ENCODE results near the gene SIRPG. TPM values are rescaled to one million over a fixed set of nuclear protein-coding genes. Genes with fewer than 3 reads are reported as not detected.

The SIRPG gene
- total RNA-seq, 2 donors from 2014 or later, result not detected

DNA sequence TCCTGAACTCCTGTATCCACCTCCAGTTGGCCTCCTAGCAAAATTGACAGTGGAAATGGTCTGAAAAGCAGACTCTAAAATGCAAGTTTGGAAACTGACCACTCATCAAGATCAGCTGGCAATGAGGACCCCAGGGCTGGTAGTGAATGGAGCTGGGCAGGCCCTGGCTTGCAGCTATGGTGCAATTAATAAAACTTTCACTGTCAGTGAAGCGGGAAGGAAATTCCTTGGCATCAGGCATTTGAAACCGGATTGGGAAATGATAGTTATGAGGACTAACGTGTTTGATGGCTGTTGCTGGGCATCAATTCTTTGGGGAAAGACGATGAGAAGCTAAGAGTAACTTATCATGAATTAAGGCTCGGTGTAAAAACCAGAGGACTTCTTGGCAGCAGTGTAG is 56.8 kb downstream of the SIRPG start:
- no peak for DNase-seq

DNA sequence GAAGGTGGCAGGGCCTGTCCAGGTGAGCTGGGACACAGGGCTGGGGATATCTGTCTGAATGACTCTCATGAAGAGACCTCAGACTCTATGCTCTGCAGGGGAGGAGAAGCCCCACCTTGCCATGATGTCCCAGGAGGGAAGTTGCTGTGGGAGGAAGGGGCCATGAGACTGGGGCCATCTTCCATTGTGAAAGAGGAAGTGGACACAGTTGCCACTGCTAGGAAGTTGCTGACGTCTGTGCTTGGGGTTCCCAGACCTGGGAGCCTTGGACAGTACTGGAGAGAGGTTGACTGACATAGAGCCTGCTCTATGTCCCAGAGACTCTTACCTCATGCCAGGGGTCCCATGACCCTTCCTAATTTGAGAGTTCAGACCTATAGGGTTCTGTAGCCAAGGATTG is 62.2 kb downstream of the SIRPG start:
- Histone ChIP-seq H3K4me1 (ENCODE audit: control insufficient read depth, insufficient read depth, low read length) (no peaks in the 10 kb centered on the region), H3K27me3 (ENCODE audit: control insufficient read depth, insufficient read depth, low read length, poor library complexity, severe bottlenecking) (no peaks in the 10 kb centered on the region), H3K9ac (ENCODE audit: extremely low read depth, low read length, poor library complexity, severe bottlenecking) (no peak overlapping the region), H3K27ac (ENCODE audit: low read depth, low read length) (no peak overlapping the region), H3K4me3 (ENCODE audit: low read length) (no peak overlapping the region), H3K36me3 (ENCODE audit: control insufficient read depth, insufficient read depth, low read length) (no peaks in the 10 kb centered on the region), H3K9me3 (ENCODE audit: control insufficient read depth, low read length) (no peaks in the 10 kb centered on the region)
- no peak for DNase-seq
- TF ChIP-seq, protein P1, sequence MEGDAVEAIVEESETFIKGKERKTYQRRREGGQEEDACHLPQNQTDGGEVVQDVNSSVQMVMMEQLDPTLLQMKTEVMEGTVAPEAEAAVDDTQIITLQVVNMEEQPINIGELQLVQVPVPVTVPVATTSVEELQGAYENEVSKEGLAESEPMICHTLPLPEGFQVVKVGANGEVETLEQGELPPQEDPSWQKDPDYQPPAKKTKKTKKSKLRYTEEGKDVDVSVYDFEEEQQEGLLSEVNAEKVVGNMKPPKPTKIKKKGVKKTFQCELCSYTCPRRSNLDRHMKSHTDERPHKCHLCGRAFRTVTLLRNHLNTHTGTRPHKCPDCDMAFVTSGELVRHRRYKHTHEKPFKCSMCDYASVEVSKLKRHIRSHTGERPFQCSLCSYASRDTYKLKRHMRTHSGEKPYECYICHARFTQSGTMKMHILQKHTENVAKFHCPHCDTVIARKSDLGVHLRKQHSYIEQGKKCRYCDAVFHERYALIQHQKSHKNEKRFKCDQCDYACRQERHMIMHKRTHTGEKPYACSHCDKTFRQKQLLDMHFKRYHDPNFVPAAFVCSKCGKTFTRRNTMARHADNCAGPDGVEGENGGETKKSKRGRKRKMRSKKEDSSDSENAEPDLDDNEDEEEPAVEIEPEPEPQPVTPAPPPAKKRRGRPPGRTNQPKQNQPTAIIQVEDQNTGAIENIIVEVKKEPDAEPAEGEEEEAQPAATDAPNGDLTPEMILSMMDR (conservative IDR thresholded peaks at IDR 0.05), result no peak
- no peaks in the 10 kb centered on the region for H3K4me1 Mint-ChIP-seq
- WGBS, 2 experiments (ENCODE audit: insufficient coverage in 1 of 2, insufficient read length in 1 of 2), result no CpG with 5 or more reads among the region's 1 CpG
- H3K27ac Mint-ChIP-seq, result no peak overlapping the region
- no peaks in the 10 kb centered on the region for H3K36me3 Mint-ChIP-seq (ENCODE audit: low read depth)
- no peak overlapping the region for H3K4me3 Mint-ChIP-seq
- no peaks in the 10 kb centered on the region for H3K9me3 Mint-ChIP-seq
- no peaks in the 10 kb centered on the region for H3K27me3 Mint-ChIP-seq (ENCODE audit: insufficient read depth)

More for the DNA sequence above, 56.8 kb downstream of the SIRPG start:
- no peak overlapping the region for H3K27ac ChIP-seq (ENCODE audit: low read depth, low read length)
- no peaks in the 10 kb centered on the region for H3K4me1 ChIP-seq (ENCODE audit: control insufficient read depth, insufficient read depth, low read length)
- Mint-ChIP-seq H3K27me3 (ENCODE audit: insufficient read depth) (no peaks in the 10 kb centered on the region), H3K27ac (no peak overlapping the region), H3K4me1 (no peaks in the 10 kb centered on the region), H3K4me3 (no peak overlapping the region), H3K36me3 (ENCODE audit: low read depth) (no peaks in the 10 kb centered on the region), H3K9me3 (no peaks in the 10 kb centered on the region)
- no CpG with 5 or more reads among the region's 5 CpGs for WGBS, 2 experiments (ENCODE audit: insufficient coverage in 1 of 2, insufficient read length in 1 of 2)
- no peaks in the 10 kb centered on the region for H3K27me3 ChIP-seq (ENCODE audit: control insufficient read depth, insufficient read depth, low read length, poor library complexity, severe bottlenecking)
- no peak overlapping the region for H3K9ac ChIP-seq (ENCODE audit: extremely low read depth, low read length, poor library complexity, severe bottlenecking)
- H3K36me3 ChIP-seq (ENCODE audit: control insufficient read depth, insufficient read depth, low read length), result no peaks in the 10 kb centered on the region
- TF ChIP-seq, protein P1 (conservative IDR thresholded peaks at IDR 0.05), result no peak
- H3K9me3 ChIP-seq (ENCODE audit: control insufficient read depth, low read length), result no peaks in the 10 kb centered on the region
- no peak overlapping the region for H3K4me3 ChIP-seq (ENCODE audit: low read length)

DNA sequence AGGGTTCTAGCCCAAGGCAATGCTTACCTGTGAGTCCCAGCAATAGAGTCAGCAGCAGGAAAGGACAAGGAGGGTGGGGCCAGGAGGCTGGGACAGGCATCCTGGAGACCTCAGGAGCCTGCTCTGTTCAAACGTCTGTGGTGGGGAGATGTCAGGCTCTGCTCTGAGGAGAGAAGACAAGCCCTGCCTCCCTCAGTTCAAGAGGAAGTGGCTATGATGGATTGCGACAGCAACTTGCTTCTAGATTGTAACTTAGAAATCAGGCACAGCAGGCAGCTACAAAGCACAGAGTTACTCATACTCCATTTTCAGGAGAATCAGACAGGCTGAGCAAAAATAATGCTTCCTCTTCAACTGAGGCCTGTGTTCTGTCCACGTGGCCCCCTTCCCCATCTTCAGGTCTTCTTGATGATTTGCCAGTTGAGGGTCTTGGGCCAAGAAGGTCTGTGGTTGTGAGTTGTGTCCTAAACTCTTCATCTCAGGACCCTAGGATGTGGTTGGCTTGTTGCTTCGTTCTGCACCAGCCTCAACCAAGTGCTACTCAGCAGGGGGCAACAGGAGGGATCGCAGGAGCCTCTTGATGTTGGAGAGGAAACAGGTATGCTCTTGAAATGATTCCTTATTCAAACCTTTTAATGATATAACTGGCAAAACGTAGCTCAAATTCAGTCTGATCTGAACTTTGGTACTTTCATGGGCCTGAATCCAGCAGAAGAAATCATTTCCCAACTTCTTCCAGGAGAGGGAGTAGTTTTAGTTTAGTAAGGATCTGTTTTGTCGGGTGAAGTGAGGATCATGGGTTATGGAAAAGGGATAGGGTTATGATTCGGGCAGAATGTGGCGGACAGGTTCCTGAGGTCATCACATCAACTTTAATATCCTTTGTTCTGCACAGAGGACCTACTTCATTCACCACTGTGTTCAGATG is 68.8 kb downstream of the SIRPG start:
- Histone ChIP-seq H3K27me3 (ENCODE audit: control insufficient read depth, insufficient read depth, low read length, poor library complexity, severe bottlenecking) (no peaks in the 10 kb centered on the region), H3K27ac (ENCODE audit: low read depth, low read length) (no peak overlapping the region), H3K36me3 (ENCODE audit: control insufficient read depth, insufficient read depth, low read length) (no peaks in the 10 kb centered on the region), H3K4me3 (ENCODE audit: low read length) (no peak overlapping the region), H3K4me1 (ENCODE audit: control insufficient read depth, insufficient read depth, low read length) (no peaks in the 10 kb centered on the region), H3K9me3 (ENCODE audit: control insufficient read depth, low read length) (no peaks in the 10 kb centered on the region), H3K9ac (ENCODE audit: extremely low read depth, low read length, poor library complexity, severe bottlenecking) (no peak overlapping the region)
- no peak overlapping the region for H3K4me3 Mint-ChIP-seq
- no CpG with 5 or more reads among the region's 9 CpGs for WGBS, 2 experiments (ENCODE audit: insufficient coverage in 1 of 2, insufficient read length in 1 of 2)
- H3K4me1 Mint-ChIP-seq, result no peaks in the 10 kb centered on the region
- H3K36me3 Mint-ChIP-seq (ENCODE audit: low read depth), result no peaks in the 10 kb centered on the region
- TF ChIP-seq, protein P1 (conservative IDR thresholded peaks at IDR 0.05), result no peak
- no peak for DNase-seq
- H3K9me3 Mint-ChIP-seq, result no peaks in the 10 kb centered on the region
- H3K27ac Mint-ChIP-seq, result no peak overlapping the region
- no peaks in the 10 kb centered on the region for H3K27me3 Mint-ChIP-seq (ENCODE audit: insufficient read depth)

Measured in endodermal cell (in vitro differentiated cells).